ENCODE data around the gene TRIM40.
"Not testable (repeated sequence)": the region's sequence is repeated elsewhere in the genome, so short reads cannot be mapped to it uniquely, and the experiment has no call there.

Gene TRIM40

GRCh38 chr6:30163918-30164654 is 28.1 kb downstream of the TRIM40 start:
- DNase-seq, result no peak

- DNase-seq, result no peak
These were observed 28.8 kb downstream of the TRIM40 start for GRCh38 chr6:30164714-30165113.

DNA sequence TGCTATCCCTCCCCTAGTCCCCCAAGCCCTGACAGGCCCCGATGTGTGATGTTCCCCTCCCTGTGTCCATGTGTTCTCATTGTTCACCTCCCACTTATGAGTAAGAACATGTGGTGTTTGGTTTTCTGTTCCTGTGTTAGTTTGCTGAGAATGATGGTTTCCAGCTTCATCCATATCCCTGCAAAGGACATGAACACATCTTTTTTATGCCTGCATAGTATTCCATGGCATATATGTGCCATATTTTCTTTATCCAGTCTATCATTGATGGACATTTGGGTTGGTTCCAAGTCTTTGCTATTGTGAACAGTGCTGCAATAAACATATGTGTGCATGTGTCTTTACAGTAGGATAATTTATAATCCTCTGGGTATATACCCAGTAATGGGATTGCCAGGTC is 29.3 kb downstream of the TRIM40 start:
- DNase-seq, result not testable (repeated sequence)

- no peak for DNase-seq
These were observed 31.2 kb downstream of the TRIM40 start for GRCh38 chr6:30167101-30167500.

DNA sequence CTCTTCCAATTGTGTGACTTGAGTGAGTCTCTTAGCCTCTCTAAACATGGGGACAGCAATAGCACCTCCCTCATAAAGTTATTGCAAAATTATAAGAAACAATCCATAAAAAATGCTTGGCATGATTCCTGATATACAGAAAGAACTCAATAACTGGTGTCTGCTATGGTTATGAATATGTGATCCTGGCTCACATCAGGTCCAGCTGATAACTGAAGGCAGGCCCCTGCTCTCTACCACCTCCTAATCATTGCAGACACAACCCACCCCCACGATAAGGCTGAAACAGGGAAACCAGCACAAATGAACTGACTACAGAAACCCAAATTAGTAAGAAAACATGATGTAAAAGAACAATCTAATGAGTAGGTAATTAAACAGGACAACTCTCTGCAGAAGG is 32.8 kb downstream of the TRIM40 start:
- no peak for DNase-seq

GRCh38 chr6:30169658-30170614 is 34.0 kb downstream of the TRIM40 start:
- no peak for DNase-seq

DNA sequence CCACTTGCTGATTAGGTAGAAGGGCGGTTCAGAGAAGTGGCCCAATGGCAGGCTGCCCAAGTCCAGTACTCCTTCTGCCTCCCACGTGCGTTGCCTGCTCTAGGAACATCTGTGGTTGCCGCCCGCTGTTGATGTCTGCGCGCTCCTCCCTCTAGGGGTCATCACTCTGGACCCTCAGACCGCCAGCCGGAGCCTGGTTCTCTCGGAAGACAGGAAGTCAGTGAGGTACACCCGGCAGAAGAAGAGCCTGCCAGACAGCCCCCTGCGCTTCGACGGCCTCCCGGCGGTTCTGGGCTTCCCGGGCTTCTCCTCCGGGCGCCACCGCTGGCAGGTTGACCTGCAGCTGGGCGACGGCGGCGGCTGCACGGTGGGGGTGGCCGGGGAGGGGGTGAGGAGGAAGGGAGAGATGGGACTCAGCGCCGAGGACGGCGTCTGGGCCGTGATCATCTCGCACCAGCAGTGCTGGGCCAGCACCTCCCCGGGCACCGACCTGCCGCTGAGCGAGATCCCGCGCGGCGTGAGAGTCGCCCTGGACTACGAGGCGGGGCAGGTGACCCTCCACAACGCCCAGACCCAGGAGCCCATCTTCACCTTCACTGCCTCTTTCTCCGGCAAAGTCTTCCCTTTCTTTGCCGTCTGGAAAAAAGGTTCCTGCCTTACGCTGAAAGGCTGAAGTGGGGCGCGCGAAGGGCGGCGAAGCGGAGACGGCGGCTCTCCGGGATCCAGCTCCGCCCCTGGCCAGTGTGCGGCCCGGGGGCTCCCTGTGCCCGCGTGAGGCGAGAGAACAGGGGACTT is 35.9 kb downstream of the TRIM40 start:
- no peak for DNase-seq

- DNase-seq, result no peak
These were observed 36.7 kb downstream of the TRIM40 start for GRCh38 chr6:30172681-30173080.

- DNase-seq, result no peak
These were observed 39.8 kb downstream of the TRIM40 start for GRCh38 chr6:30175765-30176164.

GRCh38 chr6:30178837-30179236 is 42.9 kb downstream of the TRIM40 start:
- DNase-seq, result no peak

DNA sequence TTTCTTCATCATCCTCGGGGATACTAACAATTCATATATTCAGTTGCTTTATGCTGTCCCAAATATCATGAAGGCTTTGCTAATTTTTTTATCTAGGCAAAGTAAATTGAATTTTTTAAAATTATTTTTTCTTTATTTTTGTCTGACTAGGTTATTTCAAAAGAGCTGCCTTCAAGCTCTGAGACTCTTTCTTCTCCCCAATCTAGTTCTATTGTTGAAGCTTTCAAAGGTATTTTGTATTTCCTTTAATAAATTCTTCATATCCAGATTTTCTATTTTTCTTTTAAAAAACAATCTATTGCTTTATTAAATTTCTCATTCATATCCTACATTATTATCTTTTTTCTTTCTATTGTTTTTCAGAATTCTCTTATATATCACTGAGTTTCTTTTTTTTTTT is 44.2 kb downstream of the TRIM40 start:
- no peak for DNase-seq

DNA sequence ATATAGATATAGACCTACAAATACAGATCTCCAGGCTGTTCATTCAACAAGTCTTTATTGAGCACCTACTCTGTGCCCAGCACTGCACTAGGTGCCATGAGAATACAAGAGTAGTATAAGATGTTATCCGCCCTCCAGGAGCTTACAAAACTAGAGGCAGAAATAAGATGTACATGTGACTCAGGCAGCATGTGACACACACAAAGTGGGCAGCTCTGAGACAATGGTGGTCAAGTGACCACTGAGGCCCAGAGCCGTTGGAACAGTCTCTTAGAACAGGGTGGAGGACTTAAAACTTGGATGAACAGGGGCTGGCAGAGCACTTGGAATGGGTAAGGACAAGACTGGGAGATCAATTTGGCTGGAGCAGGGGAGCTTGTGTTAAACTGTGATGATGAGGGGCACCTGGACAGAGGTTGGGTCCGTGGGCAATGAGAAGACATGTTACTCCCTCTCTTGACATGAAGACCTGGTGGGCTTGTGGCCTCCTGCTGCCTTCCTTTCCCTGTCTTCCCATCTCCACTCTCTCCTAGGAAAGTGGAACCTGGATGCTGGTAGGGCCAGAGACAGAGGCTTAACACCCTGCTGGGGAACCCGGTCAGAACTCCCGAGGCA is 48.6 kb downstream of the TRIM40 start:
- DNase-seq, result no peak

GRCh38 chr6:30185846-30186484 is 50.0 kb downstream of the TRIM40 start:
- DNase-seq, result no peak

DNA sequence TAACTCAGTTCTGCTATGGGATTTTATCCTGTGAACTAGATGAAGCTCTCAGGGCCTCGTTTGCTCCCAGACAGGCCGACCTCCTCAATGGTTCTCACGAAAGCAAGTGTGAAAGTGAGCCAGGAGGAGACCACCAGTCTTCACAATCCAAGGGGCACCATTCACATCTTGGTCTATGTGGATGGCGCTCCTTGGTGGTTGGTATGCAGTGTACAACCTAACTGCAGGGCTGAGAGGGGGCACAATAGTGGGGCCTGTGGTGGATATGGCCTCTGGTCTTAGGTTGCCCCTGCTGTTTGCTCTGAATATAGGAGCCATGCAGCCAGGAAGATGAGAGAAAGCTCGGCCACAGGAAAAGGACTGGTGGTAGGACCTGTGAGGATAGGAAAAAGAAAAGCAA is 52.6 kb downstream of the TRIM40 start:
- DNase-seq, result no peak

DNA sequence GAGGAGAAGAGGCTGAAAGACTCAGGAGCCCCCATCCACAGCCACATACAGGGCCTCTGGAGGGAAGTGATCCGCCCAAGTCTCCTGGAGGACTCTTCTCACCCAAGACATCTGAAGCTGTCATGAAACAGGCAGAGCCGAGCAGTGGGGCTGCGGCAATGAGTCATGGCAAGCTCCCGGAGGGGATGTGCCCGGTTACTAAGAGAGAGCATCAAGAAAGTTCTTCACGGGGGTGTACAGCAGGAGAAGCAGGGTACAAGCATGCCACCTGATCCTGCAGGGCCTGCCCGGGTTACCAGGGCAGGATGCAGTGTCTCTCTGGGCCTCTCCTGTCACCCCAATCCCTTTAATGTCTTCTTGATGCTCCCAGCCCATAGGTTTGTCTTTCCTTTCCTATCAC is 56.1 kb downstream of the TRIM40 start:
- no peak for DNase-seq

DNA sequence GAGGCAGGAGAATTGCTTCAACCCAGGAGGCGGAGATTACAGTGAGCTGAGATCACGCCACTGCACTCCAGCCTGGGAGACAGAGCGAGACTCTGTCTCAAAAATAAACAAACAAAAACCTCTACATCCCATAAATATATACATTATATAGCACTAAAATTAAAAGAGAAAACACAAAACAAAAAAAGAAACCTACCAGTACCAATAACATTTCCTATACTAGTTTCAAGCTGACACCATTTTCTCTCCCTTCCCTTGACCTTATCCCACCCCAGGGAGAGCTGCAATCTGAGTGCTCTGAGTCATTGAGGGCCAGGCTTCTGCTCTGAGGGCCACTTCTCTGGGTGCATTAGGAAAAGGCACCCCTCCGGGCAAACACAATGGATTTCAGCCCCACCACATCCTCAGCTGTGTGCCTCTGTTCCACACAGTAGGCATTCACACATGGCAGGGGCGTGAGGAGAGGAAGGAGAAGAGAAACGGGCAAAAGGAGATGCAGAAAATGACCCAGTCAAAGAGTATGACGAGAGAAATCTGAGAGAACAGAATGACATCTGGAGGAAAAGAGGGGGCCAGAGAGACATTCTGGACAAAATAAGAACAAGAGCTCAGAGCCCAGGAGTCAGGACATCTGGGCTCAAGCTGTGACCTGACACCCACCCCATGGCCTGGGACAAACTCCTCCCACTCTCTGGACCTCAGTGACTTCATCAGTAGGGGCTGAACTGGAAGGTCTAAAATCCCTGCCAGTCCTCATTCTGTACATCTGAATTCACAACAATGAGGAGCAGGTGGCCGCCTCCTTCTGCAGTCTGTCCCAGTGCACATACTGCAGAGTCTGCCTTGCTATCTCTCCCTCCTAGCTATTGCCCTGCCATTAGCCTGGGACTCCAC is 59.1 kb downstream of the TRIM40 start:
- no peak for DNase-seq

DNA sequence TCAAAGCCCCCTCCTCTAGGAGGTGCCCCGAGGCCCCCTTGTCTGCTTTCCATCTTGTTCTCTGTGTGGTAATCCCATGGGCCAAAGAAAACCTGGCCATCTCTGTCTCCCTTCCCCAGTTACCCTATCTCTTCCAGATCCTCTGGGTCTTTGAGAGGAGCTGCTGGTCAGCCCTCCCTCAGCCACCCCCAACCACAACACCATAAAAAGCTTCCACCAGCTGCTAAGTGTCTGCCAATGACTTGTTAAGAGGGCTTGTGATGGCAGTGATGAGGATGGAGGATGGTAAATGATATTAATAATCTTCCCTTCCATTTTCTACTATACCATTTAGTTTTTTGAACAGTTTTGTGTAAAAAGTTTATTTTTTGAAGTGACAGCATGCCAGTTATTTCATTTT is 60.0 kb downstream of the TRIM40 start:
- DNase-seq, result no peak

- DNase-seq, result no peak
These were observed 60.4 kb downstream of the TRIM40 start for GRCh38 chr6:30196376-30196775.

Measured in GOT3 (cell line).